Endothelial cell (in vitro differentiated cells): ENCODE data around the gene NKAP. TPM values are rescaled to one million over a fixed set of nuclear protein-coding genes. Genes with fewer than 3 reads are reported as not detected.
"Not testable (repeated sequence)": the region's sequence is repeated elsewhere in the genome, so short reads cannot be mapped to it uniquely, and the experiment has no call there.

Experiments
- DNase-seq: peaks from one replicate; pipeline ENCODE4 v3.0.0; 2021; ENCODE audit warnings: low spot score
- H3K27ac Mint-ChIP-seq: one replicate; pipeline ENCODE4 v1.8.0; 2021; ENCODE audit warnings: mixed read lengths, inconsistent platforms; ENCODE audit not compliant: unreplicated experiment
- H3K27me3 Mint-ChIP-seq: one replicate; pipeline ENCODE4 v1.8.0; 2021; ENCODE audit warnings: mild to moderate bottlenecking, moderate library complexity, mixed read lengths, inconsistent platforms; ENCODE audit not compliant: unreplicated experiment
- H3K36me3 Mint-ChIP-seq: one replicate; pipeline ENCODE4 v1.8.0; 2021; ENCODE audit warnings: mild to moderate bottlenecking, low read depth, mixed read lengths, inconsistent platforms; ENCODE audit not compliant: unreplicated experiment
- H3K4me1 Mint-ChIP-seq: one replicate; pipeline ENCODE4 v1.8.0; 2021; ENCODE audit warnings: mild to moderate bottlenecking, mixed read lengths, inconsistent platforms; ENCODE audit not compliant: unreplicated experiment
- H3K4me3 Mint-ChIP-seq: one replicate; pipeline ENCODE4 v1.8.0; 2021; ENCODE audit warnings: mild to moderate bottlenecking, mixed read lengths, inconsistent platforms; ENCODE audit not compliant: unreplicated experiment
- H3K9me3 Mint-ChIP-seq: one replicate; pipeline ENCODE4 v1.8.0; 2021; ENCODE audit warnings: mixed read lengths, inconsistent platforms; ENCODE audit not compliant: unreplicated experiment
- total RNA-seq: library from RNA; stranded (reverse); fragmentation: NEBNext Ultra II Directional; extraction: Animal tissue kit (Norgen Biotek cat#: 25700); gene quantifications from one replicate; pipeline ENCODE4 v1.2.1, GENCODE V29; 2021; ENCODE audit not compliant: unreplicated experiment
- TF ChIP-seq, protein P1 (sequence below): fragments of 200-600 bp; sonication (generic); IDR thresholded peaks from one replicate; pipeline ENCODE4 v1.5.0; 2021; ENCODE audit warnings: antibody characterized with exemption; ENCODE audit not compliant: unreplicated experiment

Gene NKAP
- total RNA-seq, 1 donor from 2014 or later = 7.5 TPM

GRCh38 chrX:119986203-119986602, 42.7 kb upstream of the NKAP start:
- H3K36me3 Mint-ChIP-seq = no peaks in the 10 kb centered on the region
- H3K9me3 Mint-ChIP-seq = no peaks in the 10 kb centered on the region
- no peak overlapping the region for H3K27ac Mint-ChIP-seq
- H3K27me3 Mint-ChIP-seq = peaks cover 3% of the 10 kb centered on the region
- no peak overlapping the region for H3K4me3 Mint-ChIP-seq
- H3K4me1 Mint-ChIP-seq = no peaks in the 10 kb centered on the region
- TF ChIP-seq, protein P1, sequence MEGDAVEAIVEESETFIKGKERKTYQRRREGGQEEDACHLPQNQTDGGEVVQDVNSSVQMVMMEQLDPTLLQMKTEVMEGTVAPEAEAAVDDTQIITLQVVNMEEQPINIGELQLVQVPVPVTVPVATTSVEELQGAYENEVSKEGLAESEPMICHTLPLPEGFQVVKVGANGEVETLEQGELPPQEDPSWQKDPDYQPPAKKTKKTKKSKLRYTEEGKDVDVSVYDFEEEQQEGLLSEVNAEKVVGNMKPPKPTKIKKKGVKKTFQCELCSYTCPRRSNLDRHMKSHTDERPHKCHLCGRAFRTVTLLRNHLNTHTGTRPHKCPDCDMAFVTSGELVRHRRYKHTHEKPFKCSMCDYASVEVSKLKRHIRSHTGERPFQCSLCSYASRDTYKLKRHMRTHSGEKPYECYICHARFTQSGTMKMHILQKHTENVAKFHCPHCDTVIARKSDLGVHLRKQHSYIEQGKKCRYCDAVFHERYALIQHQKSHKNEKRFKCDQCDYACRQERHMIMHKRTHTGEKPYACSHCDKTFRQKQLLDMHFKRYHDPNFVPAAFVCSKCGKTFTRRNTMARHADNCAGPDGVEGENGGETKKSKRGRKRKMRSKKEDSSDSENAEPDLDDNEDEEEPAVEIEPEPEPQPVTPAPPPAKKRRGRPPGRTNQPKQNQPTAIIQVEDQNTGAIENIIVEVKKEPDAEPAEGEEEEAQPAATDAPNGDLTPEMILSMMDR = no peak
- DNase-seq = no peak

DNA sequence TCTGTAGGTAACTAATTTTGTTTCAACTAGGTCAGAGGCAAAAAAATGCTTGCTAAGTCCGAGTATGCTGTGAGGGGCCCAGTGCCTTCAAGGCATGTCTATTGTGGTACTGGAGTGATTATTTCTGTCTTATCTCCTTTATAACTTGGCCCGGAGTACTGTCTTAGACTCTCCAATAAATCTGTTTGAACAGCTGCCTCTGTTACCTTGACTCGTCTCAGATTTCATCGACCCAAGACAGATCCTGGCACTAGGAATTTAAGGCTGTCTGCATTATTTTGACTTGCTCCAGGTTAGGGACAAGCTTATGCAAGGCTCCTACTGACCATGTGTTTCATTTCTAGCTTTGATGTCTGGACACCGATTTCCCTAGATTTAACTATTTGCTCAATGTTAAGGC, 41.1 kb upstream of the NKAP start:
- Mint-ChIP-seq H3K9me3 (no peaks in the 10 kb centered on the region), H3K27me3 (no peaks in the 10 kb centered on the region), H3K27ac (no peak overlapping the region), H3K4me1 (no peaks in the 10 kb centered on the region), H3K36me3 (no peaks in the 10 kb centered on the region), H3K4me3 (no peak overlapping the region)
- no peak for DNase-seq
- TF ChIP-seq, protein P1 = no peak

DNA sequence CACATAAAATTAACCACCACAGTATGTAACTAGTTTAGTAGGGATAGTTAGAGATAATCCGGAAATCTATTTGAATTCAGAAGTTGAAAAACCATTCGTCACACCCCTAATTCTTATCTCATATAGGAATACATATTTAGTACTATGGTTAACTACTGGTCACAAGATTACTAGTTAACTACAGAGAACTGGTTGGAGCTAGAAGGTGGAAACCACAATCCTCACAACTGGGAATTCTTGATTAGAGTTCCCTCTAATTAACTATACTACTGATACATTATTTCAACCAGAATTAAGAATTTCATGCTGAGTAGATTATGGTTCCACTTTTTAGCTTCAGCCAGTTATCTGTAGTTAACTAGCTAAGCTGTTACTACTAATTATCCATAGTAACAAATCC, 39.9 kb upstream of the NKAP start:
- TF ChIP-seq, protein P1 = no peak
- H3K27ac Mint-ChIP-seq = no peak overlapping the region
- H3K9me3 Mint-ChIP-seq = no peaks in the 10 kb centered on the region
- no peak for DNase-seq
- H3K4me3 Mint-ChIP-seq = no peak overlapping the region
- H3K4me1 Mint-ChIP-seq = no peaks in the 10 kb centered on the region
- H3K27me3 Mint-ChIP-seq = no peaks in the 10 kb centered on the region
- H3K36me3 Mint-ChIP-seq = no peaks in the 10 kb centered on the region

GRCh38 chrX:119982145-119982544, 38.6 kb upstream of the NKAP start:
- no peaks in the 10 kb centered on the region for H3K27me3 Mint-ChIP-seq
- no peaks in the 10 kb centered on the region for H3K4me1 Mint-ChIP-seq
- no peaks in the 10 kb centered on the region for H3K36me3 Mint-ChIP-seq
- DNase-seq = no peak
- TF ChIP-seq, protein P1 = no peak
- H3K4me3 Mint-ChIP-seq = no peak overlapping the region
- H3K27ac Mint-ChIP-seq = no peak overlapping the region
- no peaks in the 10 kb centered on the region for H3K9me3 Mint-ChIP-seq

GRCh38 chrX:119981286-119982070, 37.9 kb upstream of the NKAP start:
- DNase-seq = no peak
- H3K4me1 Mint-ChIP-seq = no peaks in the 10 kb centered on the region
- H3K27ac Mint-ChIP-seq = no peak overlapping the region
- no peaks in the 10 kb centered on the region for H3K9me3 Mint-ChIP-seq
- TF ChIP-seq, protein P1 = peak; percentile 20
- no peak overlapping the region for H3K4me3 Mint-ChIP-seq
- H3K36me3 Mint-ChIP-seq = no peaks in the 10 kb centered on the region
- H3K27me3 Mint-ChIP-seq = no peaks in the 10 kb centered on the region

DNA sequence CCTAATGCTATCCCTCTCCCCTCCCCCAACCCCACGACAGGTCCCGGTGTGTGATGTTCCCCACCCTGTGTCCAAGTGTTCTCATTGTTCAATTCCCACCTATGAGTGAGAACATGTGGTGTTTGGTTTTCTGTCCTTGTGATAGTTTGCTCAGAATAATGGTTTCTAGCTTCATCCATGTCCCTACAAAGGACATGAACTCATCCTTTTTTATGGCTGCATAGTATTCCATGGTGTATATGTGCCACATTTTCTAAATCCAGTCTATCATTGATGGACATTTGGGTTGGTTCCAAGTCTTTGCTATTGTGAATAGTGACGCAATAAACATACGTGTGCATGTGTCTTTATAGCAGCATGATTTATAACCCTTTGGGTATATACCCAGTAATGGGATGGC, 33.6 kb upstream of the NKAP start:
- not testable (repeated sequence) for H3K4me1 Mint-ChIP-seq, H3K27ac Mint-ChIP-seq

More for the DNA sequence above, 33.6 kb upstream of the NKAP start:
- H3K9me3 Mint-ChIP-seq, DNase-seq, H3K4me3 Mint-ChIP-seq, H3K27me3 Mint-ChIP-seq, H3K36me3 Mint-ChIP-seq: not testable (repeated sequence)
